Hepatocyte (in vitro differentiated cells): ENCODE results near the gene DNM3. TPM values are rescaled to one million over a fixed set of nuclear protein-coding genes. Genes with fewer than 3 reads are reported as not detected.
A peak's percentile ranks its signal among the peaks of the same experiment; 100 is the strongest.
"Not testable (repeated sequence)": the region's sequence is repeated elsewhere in the genome, so short reads cannot be mapped to it uniquely, and the experiment has no call there.

Experiments used
- DNase-seq: peaks from one replicate; pipeline ENCODE4 v3.0.0-alpha.2; 2016; ENCODE audit warnings: low spot score
- H2AFZ ChIP-seq: fragments of 200-600 bp; sonication (generic); 2 replicates; pipeline ENCODE4 v1.6.0; 2016; ENCODE audit warnings: antibody characterized with exemption, mild to moderate bottlenecking
- H3K27ac ChIP-seq: fragments of 200-600 bp; sonication (generic); 2 replicates; pipeline ENCODE4 v1.5.1; 2016; ENCODE audit warnings: mild to moderate bottlenecking
- H3K27me3 ChIP-seq: fragments of 200-600 bp; sonication (generic); 2 replicates; pipeline ENCODE4 v1.6.1; 2016
- H3K36me3 ChIP-seq: fragments of 200-600 bp; sonication (generic); replicated peaks from 2 replicates; pipeline ENCODE4 v1.5.1; 2016; ENCODE audit warnings: low read depth; ENCODE audit not compliant: insufficient read depth
- H3K4me1 ChIP-seq: fragments of 200-600 bp; sonication (generic); 2 replicates; pipeline ENCODE4 v1.5.1; 2016; ENCODE audit warnings: mild to moderate bottlenecking, moderate library complexity; ENCODE audit not compliant: insufficient read depth
- H3K4me2 ChIP-seq: fragments of 200-600 bp; sonication (generic); 2 replicates; pipeline ENCODE4 v1.6.0; 2016
- H3K4me3 ChIP-seq: fragments of 200-600 bp; sonication (generic); 2 replicates; pipeline ENCODE4 v1.5.1; 2016; ENCODE audit warnings: mild to moderate bottlenecking
- H3K79me2 ChIP-seq: fragments of 200-600 bp; sonication (generic); 2 replicates; pipeline ENCODE4 v1.6.0; 2017; ENCODE audit warnings: mild to moderate bottlenecking
- H3K9me2 ChIP-seq: fragments of 200-600 bp; sonication (generic); replicated peaks from 2 replicates; pipeline ENCODE4 v1.6.0; 2017; ENCODE audit warnings: mild to moderate bottlenecking; ENCODE audit not compliant: insufficient read depth
- H3K9me3 ChIP-seq: fragments of 200-600 bp; sonication (generic); 2 replicates; pipeline ENCODE4 v1.5.1; 2016; ENCODE audit warnings: low read depth, mild to moderate bottlenecking
- H4K20me1 ChIP-seq: fragments of 200-600 bp; sonication (generic); 2 replicates; pipeline ENCODE4 v1.6.0; 2016; ENCODE audit warnings: mild to moderate bottlenecking; ENCODE audit not compliant: insufficient read depth, poor library complexity, severe bottlenecking
- CTCF ChIP-seq: fragments of 200-600 bp; sonication (generic); IDR thresholded peaks from 2 replicates; pipeline ENCODE4 v1.5.1; 2016; ENCODE audit warnings: antibody characterized with exemption, mild to moderate bottlenecking; ENCODE audit not compliant: poor library complexity
- EZH2 ChIP-seq: fragments of 200-600 bp; sonication (generic); IDR thresholded peaks from 2 replicates; pipeline ENCODE4 v1.6.1; 2016; ENCODE audit warnings: antibody characterized with exemption, mild to moderate bottlenecking, borderline replicate concordance
- EZH2phosphoT487 ChIP-seq: fragments of 200-600 bp; sonication (generic); IDR thresholded peaks from one replicate; pipeline ENCODE4 v1.6.1; 2018; ENCODE audit warnings: antibody characterized with exemption, mild to moderate bottlenecking, low read depth, moderate library complexity; ENCODE audit not compliant: unreplicated experiment, severe bottlenecking
- WGBS: methylation state at CpG from one replicate; pipeline ENCODE4 v1.1.6; 2016; ENCODE audit warnings: low lambda C conversion rate; ENCODE audit errors: missing lambda C conversion rate; 5-methylcytosine and 5-hydroxymethylcytosine counted together
- polyA plus RNA-seq: library from polyadenylated mRNA; unstranded; fragments of >200 nt; fragmentation: Nextera tagmentation; extraction: Ambion mirVana; gene quantifications from 2 replicates; pipeline ENCODE4 v1.2.1, GENCODE V29; 2016
- total RNA-seq: library from RNA; depleted of rRNA; stranded (reverse); fragments of >200 nt; gene quantifications from 2 replicates; pipeline ENCODE4 v1.2.3, GENCODE V29; 2014

Gene DNM3
- total and polyA plus RNA-seq, 2 experiments from 2014 or later: 1.5 TPM; not detected in 1

- Histone ChIP-seq H3K27ac (peak overlapping the region; percentile 3), H2AFZ (no peak overlapping the region), H3K36me3 (no peaks in the 10 kb centered on the region), H3K9me2 (no peaks in the 10 kb centered on the region), H3K4me1 (no peaks in the 10 kb centered on the region), H3K9me3 (no peaks in the 10 kb centered on the region), H3K4me3 (no peak overlapping the region), H3K27me3 (no peaks in the 10 kb centered on the region), H4K20me1 (no peaks in the 10 kb centered on the region), H3K79me2 (no peaks in the 10 kb centered on the region), H3K4me2 (no peak overlapping the region)
- no peak for TF ChIP-seq EZH2
- TF ChIP-seq EZH2phosphoT487: no peak
- no peak for DNase-seq
- WGBS: 76% methylated on average over 2 of the region's 2 CpGs
Observed at GRCh38 chr1:172071746-172072145, 230.4 kb downstream of the DNM3 start.

GRCh38 chr1:172079859-172080258 is 238.6 kb downstream of the DNM3 start:
- H2AFZ ChIP-seq, H3K4me2 ChIP-seq, H4K20me1 ChIP-seq, H3K9me2 ChIP-seq, H3K4me1 ChIP-seq, DNase-seq, H3K79me2 ChIP-seq, H3K36me3 ChIP-seq, H3K27ac ChIP-seq, H3K9me3 ChIP-seq, H3K27me3 ChIP-seq, H3K4me3 ChIP-seq: not testable (repeated sequence)
- WGBS: 96% methylated on average over 4 of the region's 4 CpGs

GRCh38 chr1:172083191-172083590 is 241.9 kb downstream of the DNM3 start:
- Histone ChIP-seq H3K4me1 (no peaks in the 10 kb centered on the region), H3K27ac (no peak overlapping the region), H3K9me2 (no peaks in the 10 kb centered on the region), H3K36me3 (no peaks in the 10 kb centered on the region), H3K4me3 (no peak overlapping the region), H2AFZ (no peak overlapping the region), H3K9me3 (no peaks in the 10 kb centered on the region), H3K27me3 (no peaks in the 10 kb centered on the region), H3K4me2 (no peak overlapping the region), H4K20me1 (no peaks in the 10 kb centered on the region), H3K79me2 (no peaks in the 10 kb centered on the region)
- TF ChIP-seq EZH2: no peak
- TF ChIP-seq CTCF: no peak
- no peak for TF ChIP-seq EZH2phosphoT487
- no peak for DNase-seq
- WGBS: 50% methylated on average over 1 of the region's 1 CpG

GRCh38 chr1:172084876-172085275 is 243.6 kb downstream of the DNM3 start:
- WGBS: 70% methylated on average over 2 of the region's 2 CpGs
- Histone ChIP-seq H3K4me1 (no peaks in the 10 kb centered on the region), H3K4me2 (peak overlapping the region; percentile 0)

More at GRCh38 chr1:172084876-172085275, 243.6 kb downstream of the DNM3 start:
- no peaks in the 10 kb centered on the region for H3K79me2 ChIP-seq
- H3K36me3 ChIP-seq: no peaks in the 10 kb centered on the region
- H3K9me3 ChIP-seq: no peaks in the 10 kb centered on the region
- no peaks in the 10 kb centered on the region for H3K9me2 ChIP-seq
- no peaks in the 10 kb centered on the region for H3K27me3 ChIP-seq
- no peak for TF ChIP-seq EZH2phosphoT487
- TF ChIP-seq EZH2: no peak
- TF ChIP-seq CTCF: no peak
- no peak overlapping the region for H3K4me3 ChIP-seq
- no peak for DNase-seq
- no peaks in the 10 kb centered on the region for H4K20me1 ChIP-seq
- no peak overlapping the region for H2AFZ ChIP-seq
- no peak overlapping the region for H3K27ac ChIP-seq
